ENCODE results near the gene PSMA7. TPM values are rescaled to one million over a fixed set of nuclear protein-coding genes. Genes with fewer than 3 reads are reported as not detected.

The PSMA7 gene
- total and polyA plus RNA-seq, 4 donors: 109 to 342 (median 196) TPM

DNA sequence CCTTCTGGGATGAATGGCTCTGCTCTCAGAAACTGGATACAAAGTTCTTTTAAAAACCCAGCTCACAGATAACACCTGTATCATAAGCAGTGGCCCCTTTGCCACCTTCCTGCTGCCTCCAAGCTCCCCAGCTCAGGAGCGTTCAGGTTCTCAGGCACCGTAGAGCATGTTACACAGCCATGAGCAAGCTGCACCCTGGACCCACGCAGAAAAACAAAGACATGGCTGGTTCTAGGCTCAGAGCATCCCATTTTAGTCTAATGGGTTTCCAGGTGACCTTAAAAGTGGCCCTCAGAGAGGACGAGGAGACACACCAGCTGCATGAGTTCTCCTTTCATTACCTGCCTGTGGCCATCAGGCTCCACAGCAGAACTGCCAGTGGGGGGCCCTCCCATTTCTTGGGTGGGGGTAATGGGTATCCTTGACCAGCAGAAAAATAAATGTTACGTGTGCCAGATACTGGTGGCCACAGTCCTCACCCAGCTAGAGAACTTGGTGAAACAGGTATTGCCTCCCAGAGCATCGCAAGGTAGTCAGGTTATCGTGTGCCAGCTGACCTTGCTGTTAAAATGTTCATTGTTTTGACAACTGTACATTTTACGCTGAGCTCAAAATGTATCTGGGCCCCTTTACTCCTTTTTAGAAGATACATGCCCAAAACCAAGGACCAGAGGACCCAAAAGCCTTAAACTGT lies 7.5 kb downstream of the PSMA7 start (continued):
- TF ChIP-seq, protein P1, sequence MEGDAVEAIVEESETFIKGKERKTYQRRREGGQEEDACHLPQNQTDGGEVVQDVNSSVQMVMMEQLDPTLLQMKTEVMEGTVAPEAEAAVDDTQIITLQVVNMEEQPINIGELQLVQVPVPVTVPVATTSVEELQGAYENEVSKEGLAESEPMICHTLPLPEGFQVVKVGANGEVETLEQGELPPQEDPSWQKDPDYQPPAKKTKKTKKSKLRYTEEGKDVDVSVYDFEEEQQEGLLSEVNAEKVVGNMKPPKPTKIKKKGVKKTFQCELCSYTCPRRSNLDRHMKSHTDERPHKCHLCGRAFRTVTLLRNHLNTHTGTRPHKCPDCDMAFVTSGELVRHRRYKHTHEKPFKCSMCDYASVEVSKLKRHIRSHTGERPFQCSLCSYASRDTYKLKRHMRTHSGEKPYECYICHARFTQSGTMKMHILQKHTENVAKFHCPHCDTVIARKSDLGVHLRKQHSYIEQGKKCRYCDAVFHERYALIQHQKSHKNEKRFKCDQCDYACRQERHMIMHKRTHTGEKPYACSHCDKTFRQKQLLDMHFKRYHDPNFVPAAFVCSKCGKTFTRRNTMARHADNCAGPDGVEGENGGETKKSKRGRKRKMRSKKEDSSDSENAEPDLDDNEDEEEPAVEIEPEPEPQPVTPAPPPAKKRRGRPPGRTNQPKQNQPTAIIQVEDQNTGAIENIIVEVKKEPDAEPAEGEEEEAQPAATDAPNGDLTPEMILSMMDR (IDR thresholded peaks at IDR 0.05; ENCODE audit: low read depth, low read length, missing input control): no peak
- TF ChIP-seq TAF1 (conservative IDR thresholded peaks at IDR 0.05): no peak
- no peak for TF ChIP-seq GABPA (IDR thresholded peaks at IDR 0.05 in 1 of 2, conservative IDR thresholded peaks at IDR 0.05 in 1 of 2)
- no peak for TF ChIP-seq EGR1 (IDR thresholded peaks at IDR 0.05; ENCODE audit: low read depth in 2 of 2)
- TF ChIP-seq FOXA2 (IDR thresholded peaks at IDR 0.05): no peak

DNA sequence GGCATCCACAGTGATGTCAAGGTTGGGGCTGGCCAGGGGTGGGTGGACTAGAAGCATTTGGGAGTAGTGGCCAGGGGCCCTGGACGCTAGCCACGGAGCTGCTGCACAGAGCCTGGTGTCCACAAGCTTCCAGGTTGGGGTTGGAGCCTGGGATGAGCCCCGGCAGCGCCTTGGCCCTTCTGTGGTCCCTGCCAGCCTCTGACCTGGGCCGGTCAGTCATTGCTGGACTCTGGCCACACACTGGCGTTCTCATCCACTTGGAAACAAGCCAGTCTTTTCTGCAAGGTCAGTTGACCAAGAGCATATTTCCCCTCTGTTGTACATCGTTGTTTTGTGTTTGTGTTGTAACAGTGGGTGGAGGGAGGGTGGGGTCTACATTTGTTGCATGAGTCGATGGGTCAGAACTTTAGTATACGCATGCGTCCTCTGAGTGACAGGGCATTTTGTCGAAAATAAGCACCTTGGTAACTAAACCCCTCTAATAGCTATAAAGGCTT lies 8.4 kb downstream of the PSMA7 start:
- Histone ChIP-seq H3K4me3 (ENCODE audit: low read depth in 1 of 3, low read length in 3 of 3) (no peak overlapping the region), H3K27ac (ENCODE audit: low read depth in 1 of 2, low read length in 2 of 2) (peak overlapping the region in 1 of 2 donors; percentile 28), H3K27me3 (ENCODE audit: control insufficient read depth in 4 of 4, insufficient read depth in 4 of 4, low read length in 3 of 4) (no peaks in the 10 kb centered on the region), H3K4me1 (ENCODE audit: control insufficient read depth in 4 of 4, insufficient read depth in 4 of 4, low read length in 3 of 4) (peaks cover 4 to 22% (median 14%) of the 10 kb centered on the region in 4 donors), H3K36me3 (ENCODE audit: control insufficient read depth in 4 of 4, insufficient read depth in 3 of 4, low read depth in 1 of 4, low read length in 3 of 4) (peaks cover 25 to 79% (median 59%) of the 10 kb centered on the region in 4 donors), H3K9ac (ENCODE audit: low read depth in 1 of 2, low read length in 2 of 2) (no peak overlapping the region), H3K9me3 (ENCODE audit: control insufficient read depth in 4 of 4, low read length in 3 of 4) (no peaks in the 10 kb centered on the region)
- peak; percentile 62 for DNase-seq (ENCODE audit: low spot score)
- WGBS: 27% methylated on average over 11 of the region's 11 CpGs
- TF ChIP-seq, protein P2, sequence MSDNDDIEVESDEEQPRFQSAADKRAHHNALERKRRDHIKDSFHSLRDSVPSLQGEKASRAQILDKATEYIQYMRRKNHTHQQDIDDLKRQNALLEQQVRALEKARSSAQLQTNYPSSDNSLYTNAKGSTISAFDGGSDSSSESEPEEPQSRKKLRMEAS (IDR thresholded peaks at IDR 0.05): no peak
- TF ChIP-seq, protein P3, sequence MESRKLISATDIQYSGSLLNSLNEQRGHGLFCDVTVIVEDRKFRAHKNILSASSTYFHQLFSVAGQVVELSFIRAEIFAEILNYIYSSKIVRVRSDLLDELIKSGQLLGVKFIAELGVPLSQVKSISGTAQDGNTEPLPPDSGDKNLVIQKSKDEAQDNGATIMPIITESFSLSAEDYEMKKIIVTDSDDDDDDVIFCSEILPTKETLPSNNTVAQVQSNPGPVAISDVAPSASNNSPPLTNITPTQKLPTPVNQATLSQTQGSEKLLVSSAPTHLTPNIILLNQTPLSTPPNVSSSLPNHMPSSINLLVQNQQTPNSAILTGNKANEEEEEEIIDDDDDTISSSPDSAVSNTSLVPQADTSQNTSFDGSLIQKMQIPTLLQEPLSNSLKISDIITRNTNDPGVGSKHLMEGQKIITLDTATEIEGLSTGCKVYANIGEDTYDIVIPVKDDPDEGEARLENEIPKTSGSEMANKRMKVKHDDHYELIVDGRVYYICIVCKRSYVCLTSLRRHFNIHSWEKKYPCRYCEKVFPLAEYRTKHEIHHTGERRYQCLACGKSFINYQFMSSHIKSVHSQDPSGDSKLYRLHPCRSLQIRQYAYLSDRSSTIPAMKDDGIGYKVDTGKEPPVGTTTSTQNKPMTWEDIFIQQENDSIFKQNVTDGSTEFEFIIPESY (IDR thresholded peaks at IDR 0.05): peak; percentile 61
- peak; percentile 67 for TF ChIP-seq SP1 (IDR thresholded peaks at IDR 0.05)
- TF ChIP-seq GABPA (IDR thresholded peaks at IDR 0.05 in 1 of 2, conservative IDR thresholded peaks at IDR 0.05 in 1 of 2): peak in 1 of 2 donors; percentile 28
- TF ChIP-seq, protein P1 (IDR thresholded peaks at IDR 0.05; ENCODE audit: low read depth, low read length, missing input control): no peak
- no peak for TF ChIP-seq FOXA1 (IDR thresholded peaks at IDR 0.05)
- no peak for TF ChIP-seq TAF1 (conservative IDR thresholded peaks at IDR 0.05)
- TF ChIP-seq NR2F2 (IDR thresholded peaks at IDR 0.05): no peak
- TF ChIP-seq HNF4A (conservative IDR thresholded peaks at IDR 0.05): peak; percentile 78 to 82
- TF ChIP-seq EGR1 (IDR thresholded peaks at IDR 0.05; ENCODE audit: low read depth in 2 of 2): no peak
- TF ChIP-seq RAD21 (IDR thresholded peaks at IDR 0.05): peak; percentile 46 to 65
- TF ChIP-seq, protein P4, sequence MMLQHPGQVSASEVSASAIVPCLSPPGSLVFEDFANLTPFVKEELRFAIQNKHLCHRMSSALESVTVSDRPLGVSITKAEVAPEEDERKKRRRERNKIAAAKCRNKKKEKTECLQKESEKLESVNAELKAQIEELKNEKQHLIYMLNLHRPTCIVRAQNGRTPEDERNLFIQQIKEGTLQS (IDR thresholded peaks at IDR 0.05): no peak
- peak; percentile 59 for TF ChIP-seq FOXA2 (IDR thresholded peaks at IDR 0.05)
- TF ChIP-seq JUND (IDR thresholded peaks at IDR 0.05): peak in 1 of 2 donors; percentile 49
- peak; percentile 72 for TF ChIP-seq YY1 (IDR thresholded peaks at IDR 0.05)
- TF ChIP-seq, protein P5, sequence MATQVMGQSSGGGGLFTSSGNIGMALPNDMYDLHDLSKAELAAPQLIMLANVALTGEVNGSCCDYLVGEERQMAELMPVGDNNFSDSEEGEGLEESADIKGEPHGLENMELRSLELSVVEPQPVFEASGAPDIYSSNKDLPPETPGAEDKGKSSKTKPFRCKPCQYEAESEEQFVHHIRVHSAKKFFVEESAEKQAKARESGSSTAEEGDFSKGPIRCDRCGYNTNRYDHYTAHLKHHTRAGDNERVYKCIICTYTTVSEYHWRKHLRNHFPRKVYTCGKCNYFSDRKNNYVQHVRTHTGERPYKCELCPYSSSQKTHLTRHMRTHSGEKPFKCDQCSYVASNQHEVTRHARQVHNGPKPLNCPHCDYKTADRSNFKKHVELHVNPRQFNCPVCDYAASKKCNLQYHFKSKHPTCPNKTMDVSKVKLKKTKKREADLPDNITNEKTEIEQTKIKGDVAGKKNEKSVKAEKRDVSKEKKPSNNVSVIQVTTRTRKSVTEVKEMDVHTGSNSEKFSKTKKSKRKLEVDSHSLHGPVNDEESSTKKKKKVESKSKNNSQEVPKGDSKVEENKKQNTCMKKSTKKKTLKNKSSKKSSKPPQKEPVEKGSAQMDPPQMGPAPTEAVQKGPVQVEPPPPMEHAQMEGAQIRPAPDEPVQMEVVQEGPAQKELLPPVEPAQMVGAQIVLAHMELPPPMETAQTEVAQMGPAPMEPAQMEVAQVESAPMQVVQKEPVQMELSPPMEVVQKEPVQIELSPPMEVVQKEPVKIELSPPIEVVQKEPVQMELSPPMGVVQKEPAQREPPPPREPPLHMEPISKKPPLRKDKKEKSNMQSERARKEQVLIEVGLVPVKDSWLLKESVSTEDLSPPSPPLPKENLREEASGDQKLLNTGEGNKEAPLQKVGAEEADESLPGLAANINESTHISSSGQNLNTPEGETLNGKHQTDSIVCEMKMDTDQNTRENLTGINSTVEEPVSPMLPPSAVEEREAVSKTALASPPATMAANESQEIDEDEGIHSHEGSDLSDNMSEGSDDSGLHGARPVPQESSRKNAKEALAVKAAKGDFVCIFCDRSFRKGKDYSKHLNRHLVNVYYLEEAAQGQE (IDR thresholded peaks at IDR 0.05): peak; percentile 68
- TF ChIP-seq HNF4G (IDR thresholded peaks at IDR 0.05): no peak
- peak; percentile 72 to 81 for TF ChIP-seq RXRA (IDR thresholded peaks at IDR 0.05)

Measured in liver (tissue), 9 donors.